Stomach (tissue), 4 donors: ENCODE measurements around the gene FXYD3.

ENCODE experiments used
- CTCF ChIP-seq, 7 experiments: fragments of 450-650 bp in 4 of 7; fragments of 200-600 bp in 3 of 7; sonication (generic) in 3 of 7; IDR thresholded peaks; one replicate each; pipeline ENCODE4 v1.5.1; 2016 to 2019; ENCODE audit warnings: antibody characterized with exemption in 7 of 7, control low read depth in 2 of 7, mild to moderate bottlenecking in 1 of 7
- EP300 ChIP-seq: sonication (generic); formaldehyde crosslinking; IDR thresholded peaks from one replicate; pipeline ENCODE4 v1.6.1; 2017; ENCODE audit warnings: antibody characterized with exemption
- POLR2A ChIP-seq, 4 donors: fragments of 450-650 bp; IDR thresholded peaks; one replicate each; pipeline ENCODE4 v1.6.1; 2016; ENCODE audit warnings: antibody characterized with exemption in 4 of 4, control low read depth in 2 of 4, mild to moderate bottlenecking in 1 of 4, moderate library complexity in 1 of 4
- POLR2AphosphoS5 ChIP-seq, 3 donors: sonication (generic); formaldehyde crosslinking; IDR thresholded peaks; one replicate each; pipeline ENCODE4 v1.6.1; 2016; ENCODE audit warnings: antibody characterized with exemption in 3 of 3

- no peak for TF ChIP-seq CTCF (IDR thresholded peaks at IDR 0.05)
- TF ChIP-seq POLR2A (IDR thresholded peaks at IDR 0.05) = no peak
- no peak for TF ChIP-seq EP300
- no peak for TF ChIP-seq POLR2AphosphoS5 (IDR thresholded peaks at IDR 0.05)
Observed at GRCh38 chr19:35076026-35076370, 39.6 kb upstream of the FXYD3 start.
